ENCODE results near the gene AHCYL2.
A peak's percentile ranks its signal among the peaks of the same experiment; 100 is the strongest.
"Not testable (repeated sequence)": the region's sequence is repeated elsewhere in the genome, so short reads cannot be mapped to it uniquely, and the experiment has no call there.

The AHCYL2 gene

DNA sequence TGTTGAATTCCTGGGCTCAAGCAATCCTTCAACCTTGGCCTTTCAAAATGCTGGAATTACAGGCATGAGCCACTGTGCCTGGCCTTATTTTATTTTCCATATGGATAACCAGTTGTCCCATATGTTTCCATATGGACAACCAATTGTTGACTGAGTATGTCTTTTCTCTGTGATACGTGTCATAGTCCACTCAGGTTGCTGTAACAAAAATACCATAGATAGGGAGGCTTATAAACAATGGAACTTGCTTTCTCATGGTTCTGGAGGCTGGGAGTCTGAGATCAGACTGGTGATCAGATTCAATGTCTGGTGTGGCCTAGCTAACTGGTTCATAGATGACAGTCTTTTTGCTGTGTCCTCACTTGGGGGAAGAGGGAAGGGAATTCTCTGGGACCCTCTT, 19.4 kb downstream of the AHCYL2 start:
- DNase-seq (ENCODE audit: low spot score) = no peak

DNA sequence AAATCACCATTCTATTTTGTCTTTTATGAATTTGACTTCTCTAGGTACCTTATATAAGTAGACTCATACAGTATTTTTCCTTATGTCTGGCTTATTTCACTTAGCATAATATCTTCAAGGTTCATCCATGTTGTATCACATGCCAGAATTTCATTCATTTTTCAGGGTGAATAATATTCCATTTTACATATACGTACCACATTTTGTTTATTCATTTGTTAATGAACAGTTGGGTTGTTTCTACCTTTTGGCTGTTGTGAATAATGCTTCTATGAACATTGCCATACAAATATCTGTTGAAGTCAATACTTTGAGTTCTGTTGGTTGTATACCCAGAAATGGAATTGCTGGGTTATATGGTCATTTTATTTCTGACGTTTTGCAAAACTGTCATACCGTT, 20.7 kb downstream of the AHCYL2 start:
- no peak for DNase-seq (ENCODE audit: low spot score)

DNA sequence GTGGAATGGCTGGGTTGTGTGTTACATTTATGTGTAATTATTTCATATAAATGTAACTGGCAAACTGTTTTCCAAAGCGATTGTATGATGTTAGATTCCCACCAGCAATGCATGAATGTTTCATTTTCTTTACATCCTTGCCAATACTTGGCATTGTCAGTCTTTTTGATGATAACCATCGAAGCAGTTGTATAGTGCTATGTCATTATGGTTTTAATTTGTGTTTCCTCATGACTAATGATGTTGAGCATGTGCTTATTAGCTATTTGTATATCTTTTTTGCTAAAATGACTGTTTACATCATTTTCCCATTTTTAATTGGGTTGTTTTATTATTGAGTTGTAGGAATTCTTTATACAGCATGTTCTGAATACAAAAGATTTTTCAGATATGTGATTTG, 22.3 kb downstream of the AHCYL2 start:
- DNase-seq (ENCODE audit: low spot score) = no peak

DNA sequence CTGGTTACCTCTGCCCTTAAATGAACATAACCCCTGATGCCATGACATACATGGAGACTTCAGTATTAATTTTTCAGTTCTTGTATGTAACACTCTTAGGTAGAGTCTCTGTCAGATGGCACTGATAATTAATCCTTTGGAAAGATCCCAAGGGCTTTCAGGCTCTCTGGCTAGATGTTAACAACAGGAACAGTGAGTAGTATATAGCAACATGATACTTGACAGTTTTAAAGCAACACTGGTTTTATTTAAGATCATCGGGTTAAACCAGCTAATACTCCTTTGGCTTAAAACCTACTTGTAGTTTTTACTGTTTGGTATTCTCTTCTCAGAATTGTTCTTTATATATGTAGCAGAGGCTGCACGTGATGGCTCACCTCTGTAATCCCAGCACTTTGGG, 27.3 kb downstream of the AHCYL2 start:
- no peak for DNase-seq (ENCODE audit: low spot score)

DNA sequence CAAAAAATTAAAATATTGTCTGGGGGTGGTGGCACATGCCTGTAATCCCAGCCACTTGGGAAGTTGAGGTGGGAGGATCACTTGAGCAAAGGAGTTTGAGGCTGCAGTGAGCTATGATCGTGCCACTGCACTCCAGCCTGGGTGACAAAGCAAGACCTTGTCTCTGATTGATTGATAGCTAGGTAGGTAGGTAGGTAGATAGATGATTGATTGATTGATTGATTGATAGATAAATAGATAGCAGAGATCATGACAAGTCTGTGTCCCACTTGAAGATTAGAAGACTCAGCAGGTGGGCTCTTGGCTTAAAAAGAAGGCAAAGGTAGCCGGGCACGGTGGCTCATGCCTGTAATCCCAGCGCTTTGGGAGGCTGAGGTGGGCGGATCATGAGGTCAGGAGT, 27.8 kb downstream of the AHCYL2 start:
- not testable (repeated sequence) for DNase-seq (ENCODE audit: low spot score)

DNA sequence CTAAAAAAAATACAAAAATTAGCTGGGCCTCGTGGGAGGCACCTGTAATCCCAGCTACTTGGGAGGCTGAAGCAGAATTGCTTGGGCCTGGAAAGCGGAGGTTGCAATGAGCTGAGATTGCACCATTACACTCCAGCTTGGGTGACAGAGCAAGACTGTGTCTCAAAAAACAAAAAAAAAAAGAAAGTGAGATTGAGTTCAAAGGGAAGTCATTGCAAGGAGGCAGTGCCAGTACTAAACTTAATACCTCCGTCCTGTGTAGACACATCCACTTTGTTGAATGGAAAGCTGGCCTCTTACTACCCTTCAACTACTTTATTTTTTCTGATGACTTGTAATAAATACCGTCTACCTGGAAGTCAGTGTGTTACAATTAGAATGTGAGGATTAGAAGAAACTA, 31.0 kb downstream of the AHCYL2 start:
- DNase-seq (ENCODE audit: low spot score) = no peak

DNA sequence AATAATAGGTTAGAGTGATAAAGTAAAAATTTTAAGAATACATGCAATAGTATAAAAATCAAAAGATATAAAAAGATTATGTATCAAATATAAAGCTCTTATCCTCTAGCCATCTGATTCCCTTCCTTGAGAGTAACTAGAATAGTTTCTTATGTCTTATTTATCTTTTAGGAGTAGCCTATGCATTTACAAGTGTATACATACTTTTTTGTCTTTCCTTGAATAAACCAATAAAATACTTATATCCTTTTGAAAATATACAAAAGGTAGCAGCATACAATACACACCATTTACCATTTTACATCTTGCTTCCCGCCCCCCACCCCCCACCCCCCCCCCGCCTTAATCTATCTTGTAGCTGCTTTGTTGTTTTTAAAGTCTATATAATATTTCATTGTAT, 31.4 kb downstream of the AHCYL2 start:
- no peak for DNase-seq (ENCODE audit: low spot score)

DNA sequence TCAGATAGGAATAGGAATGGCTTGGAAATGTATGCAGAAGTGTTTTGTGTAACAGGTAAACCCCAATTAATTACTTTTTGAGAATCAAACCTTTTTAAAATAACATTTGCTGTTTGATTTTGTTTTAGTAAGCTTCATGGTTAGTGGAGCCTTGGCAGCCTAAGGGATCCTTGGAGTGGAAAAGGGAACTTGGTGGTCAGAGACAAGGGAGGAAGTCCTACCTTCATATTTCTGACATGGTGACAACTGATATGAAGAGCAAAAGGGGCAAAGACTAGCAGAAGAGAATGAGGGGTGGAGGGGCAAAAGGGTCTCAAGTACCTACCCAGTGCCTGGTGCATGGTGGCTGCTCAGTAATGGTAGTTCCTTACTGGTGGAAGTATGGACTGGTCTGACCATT, 32.3 kb downstream of the AHCYL2 start:
- no peak for DNase-seq (ENCODE audit: low spot score)

DNA sequence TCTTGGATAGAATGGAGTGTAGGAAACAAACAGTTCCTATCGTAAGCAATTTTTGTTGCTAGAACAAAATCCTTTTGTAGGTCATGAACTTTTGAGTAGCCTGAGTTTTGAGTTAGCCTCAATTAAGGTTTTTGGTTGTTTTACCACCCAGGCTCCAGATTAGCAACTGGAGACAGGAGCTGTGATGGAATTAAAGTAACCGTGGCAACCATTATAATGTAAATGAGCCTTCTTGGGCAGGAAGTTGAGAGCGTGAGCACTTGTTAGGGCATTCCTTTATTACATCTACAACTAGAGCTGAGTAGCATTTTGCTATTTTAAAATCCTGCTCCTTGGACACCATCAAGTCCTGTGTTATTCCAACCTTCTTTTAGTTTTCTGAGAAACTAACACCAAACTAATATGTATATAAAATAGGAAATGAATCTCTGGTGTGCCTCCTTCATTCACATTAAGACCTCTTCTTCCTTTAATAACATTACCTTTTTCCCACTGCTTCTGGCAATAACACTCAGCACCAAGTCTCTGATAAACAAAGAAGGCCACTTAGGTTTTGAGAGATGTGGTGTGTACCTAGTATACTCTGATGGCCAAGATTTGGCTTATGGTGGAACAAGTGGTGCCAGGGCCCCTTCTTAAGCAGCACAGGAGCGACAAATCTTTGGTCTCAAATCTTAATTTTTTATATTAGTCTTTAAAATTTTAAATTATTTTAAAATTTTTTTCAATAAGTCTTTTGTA, 34.0 kb downstream of the AHCYL2 start:
- no peak for DNase-seq (ENCODE audit: low spot score)

DNA sequence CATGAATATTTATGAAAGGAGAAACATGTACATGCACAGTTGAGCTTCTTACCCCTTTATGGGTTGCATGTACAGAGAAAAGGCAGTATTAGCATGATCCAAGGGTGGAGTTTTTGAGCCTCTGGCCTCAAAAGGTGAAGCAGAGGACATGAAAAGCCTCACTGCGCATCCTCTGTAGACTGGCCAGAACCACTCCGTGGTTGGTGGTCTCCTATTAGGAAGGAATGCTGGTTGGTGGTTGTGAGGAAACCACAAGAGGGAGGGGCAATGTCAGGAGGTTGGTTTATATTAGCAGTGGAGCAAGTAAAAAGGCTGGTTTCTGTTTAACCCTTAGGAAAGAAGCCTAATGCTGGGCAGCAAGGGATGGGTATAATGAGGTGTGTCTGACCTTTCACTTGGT, 37.5 kb downstream of the AHCYL2 start:
- DNase-seq (ENCODE audit: low spot score) = no peak

DNA sequence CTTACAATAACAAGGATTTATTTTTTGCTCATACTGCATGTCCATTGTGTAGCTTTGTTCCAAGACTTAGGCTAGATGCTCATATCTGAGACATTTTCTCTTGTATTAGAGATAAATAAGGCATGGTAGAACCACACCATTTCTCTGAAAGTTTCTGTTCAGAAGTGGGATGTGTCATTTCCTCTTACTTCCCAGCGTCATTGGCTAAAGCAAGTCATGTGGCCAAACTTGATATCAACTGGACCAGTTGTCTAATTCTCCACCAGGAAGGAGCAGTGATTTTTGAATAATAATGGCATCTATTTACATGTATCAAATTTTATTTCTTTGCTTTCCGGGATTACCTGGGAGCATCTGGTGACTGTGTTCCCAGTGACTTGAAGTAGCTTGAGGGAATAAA, 38.3 kb downstream of the AHCYL2 start:
- DNase-seq (ENCODE audit: low spot score) = no peak

DNA sequence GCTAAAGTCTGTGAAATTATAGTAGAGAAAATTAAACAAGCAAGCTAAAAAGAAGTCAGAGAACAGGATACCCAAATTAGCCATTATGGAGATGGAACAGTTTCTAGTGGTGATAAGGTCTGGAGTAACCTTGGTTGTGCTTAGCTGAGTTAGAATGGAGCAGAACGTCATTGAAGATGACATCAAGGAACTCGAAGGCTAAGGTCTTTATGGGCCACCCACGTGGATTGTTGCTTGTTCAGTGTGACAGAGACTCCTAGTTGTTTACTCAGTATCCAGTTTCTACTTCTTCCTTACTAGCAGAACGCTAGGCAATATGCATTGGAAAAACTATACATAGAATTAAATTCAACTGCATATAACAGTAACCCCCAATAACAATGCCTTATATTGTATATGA, 39.7 kb downstream of the AHCYL2 start:
- no peak for DNase-seq (ENCODE audit: low spot score)

DNA sequence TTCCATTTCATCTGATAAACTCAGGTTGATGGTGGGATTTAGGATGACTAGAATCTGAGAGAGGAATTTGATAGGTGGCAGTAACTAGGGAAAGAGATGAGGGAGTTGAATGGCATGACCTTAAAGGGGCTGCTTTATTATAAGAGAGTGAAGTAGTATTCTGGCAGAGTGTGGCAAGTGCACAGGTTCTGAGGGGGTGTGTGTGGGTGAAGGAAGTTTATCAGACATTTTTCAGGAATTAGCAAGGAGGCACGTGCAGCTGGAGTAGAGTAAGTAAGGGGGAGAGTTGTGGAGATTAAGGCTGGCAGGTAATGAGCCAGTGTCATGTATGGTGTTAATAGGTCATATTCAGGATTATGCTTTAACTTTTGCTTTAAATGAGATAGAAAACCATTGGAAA, 40.5 kb downstream of the AHCYL2 start:
- no peak for DNase-seq (ENCODE audit: low spot score)

DNA sequence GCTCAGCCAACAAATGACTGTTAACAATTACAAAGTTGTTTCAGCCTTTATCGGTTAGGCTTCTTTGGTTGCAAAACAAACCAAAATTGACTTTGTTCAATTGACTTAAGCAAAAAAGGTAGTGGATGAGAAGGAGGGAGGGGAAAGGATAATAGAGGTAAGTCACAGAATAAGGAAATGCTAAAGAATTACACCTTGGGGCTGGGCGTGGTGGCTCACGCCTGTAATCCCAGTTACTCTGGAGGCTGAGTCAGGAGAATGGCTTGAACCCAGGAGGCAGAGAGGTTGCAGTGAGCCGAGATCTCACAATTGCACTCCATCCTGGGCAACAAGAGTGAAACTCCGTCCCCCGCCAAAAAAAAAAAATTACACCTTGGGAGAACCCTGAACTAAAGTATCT, 41.4 kb downstream of the AHCYL2 start:
- DNase-seq (ENCODE audit: low spot score) = no peak

DNA sequence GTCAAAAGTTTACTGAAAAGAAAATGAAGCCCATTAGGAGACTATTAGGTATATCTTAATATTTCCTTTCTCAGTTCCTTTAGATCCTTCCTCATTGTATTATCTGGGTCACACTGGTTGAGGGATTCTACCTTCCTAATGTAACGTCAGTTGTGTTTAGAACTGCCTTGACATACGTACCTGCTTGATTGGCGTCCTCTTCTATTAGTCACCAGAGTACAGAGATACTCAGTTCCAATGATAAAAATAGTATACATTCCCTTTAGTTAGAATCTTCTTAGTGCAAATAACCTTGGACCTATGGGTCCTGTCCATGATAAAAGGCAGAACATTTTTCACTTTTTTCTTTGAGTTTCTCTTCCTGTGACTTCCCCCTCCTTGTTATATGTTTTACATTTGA, 45.2 kb downstream of the AHCYL2 start:
- no peak for DNase-seq (ENCODE audit: low spot score)

DNA sequence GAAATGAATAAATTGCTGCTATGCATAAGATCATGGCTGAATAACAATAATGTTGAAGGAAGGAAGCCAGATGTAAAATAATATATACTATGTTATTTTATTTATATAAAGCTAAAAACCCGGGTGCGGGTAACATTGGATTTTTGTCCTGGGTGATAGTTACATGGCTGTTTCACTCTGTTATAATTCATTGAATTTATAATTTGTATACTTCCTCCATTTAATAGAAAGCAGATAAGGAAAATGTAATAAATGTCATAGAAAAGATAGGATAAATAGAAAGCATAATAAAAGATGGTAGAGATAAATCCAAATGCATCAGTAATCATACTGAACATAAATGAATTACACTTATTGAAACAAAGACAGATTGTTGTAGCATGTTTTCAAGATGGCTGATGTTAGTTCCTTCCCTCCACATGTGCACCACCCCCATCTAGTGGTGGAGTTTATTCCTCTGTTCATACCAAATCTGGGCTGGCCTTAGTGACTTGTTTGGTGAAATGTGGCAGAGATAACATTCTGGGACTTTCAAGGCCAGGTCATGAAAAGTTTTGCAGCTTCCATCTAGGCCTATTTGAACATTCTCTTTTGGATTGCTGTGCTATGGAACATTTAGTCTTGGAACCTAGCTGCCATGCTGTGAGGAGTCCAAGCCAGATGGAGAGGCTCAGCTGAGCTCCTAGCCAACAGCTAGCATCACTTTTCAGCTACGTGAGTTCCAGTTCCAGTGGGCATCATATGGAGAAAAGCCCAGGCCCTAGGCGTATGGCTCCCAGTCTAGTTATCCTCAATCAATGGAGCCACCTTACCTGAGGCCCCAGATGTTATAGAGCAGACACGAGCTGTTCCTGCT, 46.9 kb downstream of the AHCYL2 start:
- DNase-seq (ENCODE audit: low spot score) = peak; percentile 54

DNA sequence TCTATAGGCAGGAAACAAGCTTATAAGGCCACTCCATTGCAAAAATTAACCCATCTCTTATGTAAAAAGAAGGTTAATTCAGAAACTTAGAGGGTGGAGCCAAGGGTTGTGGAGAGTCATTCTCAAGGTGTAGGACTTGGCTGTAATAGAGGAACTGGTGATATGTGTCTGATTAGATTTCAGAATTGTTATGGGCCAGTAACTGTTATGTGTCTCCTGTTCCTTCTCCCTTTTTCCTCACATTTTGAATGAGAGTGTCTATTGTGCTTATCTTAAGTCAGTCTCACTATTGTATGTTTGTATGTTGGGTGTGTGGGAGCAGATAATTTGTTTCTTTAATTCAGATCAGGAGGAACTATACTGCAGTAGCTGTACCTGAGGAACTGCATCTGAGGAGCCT, 49.1 kb downstream of the AHCYL2 start:
- no peak for DNase-seq (ENCODE audit: low spot score)

DNA sequence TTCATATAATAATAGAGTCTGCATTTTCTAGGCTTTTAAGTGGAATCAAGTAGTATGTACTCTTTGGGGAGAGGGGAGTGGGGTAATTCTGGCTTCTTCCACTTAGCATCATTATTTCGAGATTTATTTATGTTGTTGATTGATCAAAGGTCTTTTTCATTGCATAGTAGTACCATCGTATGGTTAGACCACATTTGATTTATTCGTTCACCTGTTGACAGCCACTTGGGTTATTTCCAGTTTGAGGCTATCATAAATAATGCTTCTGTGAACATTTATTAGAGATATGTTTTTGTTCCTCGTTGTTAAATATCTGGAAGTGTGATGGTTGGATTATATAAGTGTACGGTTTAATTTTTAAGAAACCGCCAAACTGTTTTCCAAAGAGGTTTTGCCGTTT, 52.8 kb downstream of the AHCYL2 start:
- DNase-seq (ENCODE audit: low spot score) = no peak

DNA sequence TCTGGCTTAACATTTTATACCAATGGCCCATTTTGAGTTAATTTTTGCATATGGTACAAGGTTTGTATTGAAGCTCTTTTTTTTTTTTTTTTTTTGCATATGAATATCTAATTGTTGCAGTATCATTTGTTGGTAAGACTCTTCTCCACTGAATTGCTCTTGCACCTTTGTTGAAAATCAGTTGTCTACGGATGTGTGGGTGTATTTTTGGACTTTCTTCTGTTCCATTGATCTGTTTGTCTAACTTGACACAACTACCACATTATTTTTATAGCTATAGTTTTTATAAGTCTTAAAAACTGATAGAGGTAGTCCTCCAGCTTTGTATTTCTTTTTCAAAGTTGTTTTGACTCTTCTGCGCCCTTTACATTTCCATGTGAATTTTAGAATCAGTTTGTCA, 53.9 kb downstream of the AHCYL2 start:
- no peak for DNase-seq (ENCODE audit: low spot score)

DNA sequence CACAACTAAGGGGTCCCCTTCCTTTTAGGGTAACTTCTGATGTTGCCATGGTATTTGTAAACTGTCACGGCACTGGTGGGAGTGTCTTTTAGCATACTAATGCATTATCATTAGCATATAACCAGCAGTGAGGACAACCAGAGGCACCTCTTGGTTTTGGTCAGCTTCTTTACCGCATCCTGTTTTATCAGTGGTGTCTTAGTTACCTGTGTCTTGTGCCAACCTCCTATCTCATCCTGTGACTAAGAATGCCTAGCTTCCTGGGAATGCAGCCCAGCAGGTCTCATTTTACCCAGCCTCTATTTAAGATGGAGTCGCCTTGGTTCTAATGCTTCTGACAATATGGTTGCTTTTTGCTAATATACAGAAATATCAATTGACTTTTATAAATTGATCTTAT, 54.9 kb downstream of the AHCYL2 start:
- no peak for DNase-seq (ENCODE audit: low spot score)

DNA sequence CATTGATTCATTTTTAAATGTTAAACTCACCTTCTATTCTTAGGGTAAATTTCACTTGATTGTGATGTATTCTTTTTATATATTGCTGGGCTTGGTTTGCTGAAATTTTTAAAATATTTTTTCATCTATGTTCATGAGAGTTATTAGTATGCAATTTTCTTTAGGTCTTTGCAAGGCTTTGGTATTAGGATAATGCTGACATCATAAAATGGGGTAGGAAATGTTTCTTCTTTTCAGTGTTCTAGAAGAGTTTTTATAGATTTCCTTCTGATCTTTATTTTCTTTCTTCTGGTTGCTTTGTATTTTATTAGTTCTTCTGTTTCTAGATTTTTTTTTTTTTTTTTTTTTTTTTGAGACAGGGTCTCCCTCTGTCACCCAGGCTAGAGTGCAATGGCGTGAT, 56.3 kb downstream of the AHCYL2 start:
- no peak for DNase-seq (ENCODE audit: low spot score)

DNA sequence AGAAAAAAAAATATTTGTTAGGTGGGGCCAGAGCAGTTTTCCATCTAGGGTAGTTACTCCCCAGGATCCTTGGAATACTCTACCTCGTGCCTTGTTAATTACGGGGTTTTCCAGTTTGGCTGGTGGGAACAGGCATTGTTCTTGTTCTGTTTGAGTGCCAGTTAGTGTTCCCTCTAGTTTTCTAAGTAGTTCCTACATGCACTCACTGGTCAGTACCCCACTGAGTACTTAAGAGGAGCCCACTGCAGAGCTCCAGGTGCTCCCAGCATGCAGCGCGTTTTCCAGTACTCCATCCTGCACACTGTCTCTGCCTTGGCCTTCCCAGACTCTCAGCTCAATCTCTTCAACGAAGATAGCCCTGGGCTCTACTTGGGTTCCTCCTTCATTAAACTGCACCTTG, 58.0 kb downstream of the AHCYL2 start:
- DNase-seq (ENCODE audit: low spot score) = no peak

DNA sequence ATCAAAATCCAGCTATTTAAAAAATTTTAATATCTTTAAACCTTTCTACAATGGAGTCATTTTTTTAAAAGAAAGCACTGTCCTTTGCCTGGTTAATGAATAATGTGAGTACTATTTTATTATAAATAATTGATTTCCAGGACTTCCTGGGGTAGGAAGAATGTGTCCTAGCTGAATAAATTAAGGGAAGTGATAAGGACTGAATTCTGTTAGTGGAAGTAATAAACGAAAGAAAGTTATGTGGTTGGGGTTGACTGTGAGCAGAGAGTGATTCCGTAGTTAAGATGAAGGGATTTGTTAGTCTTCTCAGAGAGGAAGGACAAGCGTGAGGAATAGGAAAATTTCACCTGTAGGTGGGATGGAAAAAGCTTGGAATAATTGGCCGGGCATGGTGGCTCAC, 59.1 kb downstream of the AHCYL2 start:
- DNase-seq (ENCODE audit: low spot score) = no peak

DNA sequence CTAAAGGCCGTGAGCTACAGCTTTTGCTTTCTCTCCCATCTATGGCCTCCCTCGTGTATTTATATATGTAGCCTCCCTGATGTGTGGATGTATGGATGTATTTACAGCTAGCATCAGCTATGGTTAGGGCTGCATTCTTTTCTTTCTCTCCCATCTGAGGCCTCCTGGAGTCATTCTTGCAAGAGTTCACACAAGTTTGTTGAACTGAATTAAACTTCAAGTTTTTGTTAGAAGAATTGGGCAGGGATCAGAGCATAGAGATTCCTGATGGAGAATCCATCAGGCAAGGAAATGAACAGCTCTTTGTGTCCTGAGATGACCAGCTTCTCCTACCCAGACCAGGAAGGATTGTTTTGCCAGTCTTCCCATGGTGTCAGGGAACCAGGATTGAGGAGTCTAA, 60.3 kb downstream of the AHCYL2 start:
- no peak for DNase-seq (ENCODE audit: low spot score)

All from germinal center (tissue), 1 donor.